A549 (cell line): Measurements from ENCODE around the gene CMPK1.

Experiments used
- CTCF ChIP-seq: fragments of >200 bp; sonication (Bioruptor Twin); formaldehyde crosslinking; IDR thresholded peaks from 3 replicates; pipeline ENCODE4 v1.5.1; 2016
- MAX ChIP-seq: IDR thresholded peaks from 2 replicates; pipeline ENCODE4 v1.6.1; 2012
- TF ChIP-seq, protein P1 (sequence below): fragments of 450-650 bp; IDR thresholded peaks from 2 replicates; pipeline ENCODE4 v1.6.1; 2014; ENCODE audit warnings: antibody characterized with exemption

DNA sequence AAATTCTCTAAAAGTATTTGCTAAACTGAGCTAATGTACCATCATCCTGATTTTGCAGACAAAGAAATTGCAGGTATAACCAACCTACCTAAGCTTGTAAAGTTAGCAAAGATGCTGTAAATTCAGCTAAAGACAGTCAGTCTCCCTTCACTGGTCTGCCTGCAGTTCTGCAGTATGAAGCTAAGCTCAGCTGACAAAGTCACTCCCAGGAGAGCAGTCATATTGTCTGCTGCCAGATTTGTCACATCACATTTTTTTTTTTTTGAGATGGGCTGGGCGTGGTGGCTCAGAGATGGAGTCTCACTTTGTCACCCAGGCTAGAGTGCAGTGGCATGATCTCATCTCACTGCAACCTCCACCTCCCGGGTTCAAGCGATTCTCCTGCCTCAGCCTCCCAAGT lies 8.9 kb upstream of the CMPK1 start:
- no peak for TF ChIP-seq MAX
- no peak for TF ChIP-seq CTCF
- TF ChIP-seq, protein P1, sequence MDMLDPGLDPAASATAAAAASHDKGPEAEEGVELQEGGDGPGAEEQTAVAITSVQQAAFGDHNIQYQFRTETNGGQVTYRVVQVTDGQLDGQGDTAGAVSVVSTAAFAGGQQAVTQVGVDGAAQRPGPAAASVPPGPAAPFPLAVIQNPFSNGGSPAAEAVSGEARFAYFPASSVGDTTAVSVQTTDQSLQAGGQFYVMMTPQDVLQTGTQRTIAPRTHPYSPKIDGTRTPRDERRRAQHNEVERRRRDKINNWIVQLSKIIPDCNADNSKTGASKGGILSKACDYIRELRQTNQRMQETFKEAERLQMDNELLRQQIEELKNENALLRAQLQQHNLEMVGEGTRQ, result no peak
